Urinary bladder (tissue), 4 donors: ENCODE measurements around the gene TBC1D2. TPM values are rescaled to one million over a fixed set of nuclear protein-coding genes. Genes with fewer than 3 reads are reported as not detected.

Experiments
- DNase-seq: peaks from one replicate; pipeline ENCODE4 v3.0.0-alpha.2; 2015; ENCODE audit errors: extremely low spot score
- H3K27ac ChIP-seq: one replicate; pipeline ENCODE4 v1.5.1; 2013; ENCODE audit warnings: low read depth, mild to moderate bottlenecking, moderate library complexity
- H3K36me3 ChIP-seq: one replicate; pipeline ENCODE4 v1.6.1; 2013; ENCODE audit warnings: mild to moderate bottlenecking, moderate library complexity; ENCODE audit not compliant: insufficient read depth
- H3K4me1 ChIP-seq: one replicate; pipeline ENCODE4 v1.6.1; 2013; ENCODE audit warnings: mild to moderate bottlenecking, moderate library complexity; ENCODE audit not compliant: insufficient read depth
- H3K4me3 ChIP-seq: one replicate; pipeline ENCODE4 v1.5.1; 2013; ENCODE audit warnings: low read depth, low read length
- WGBS: extraction: QIAGEN DNeasy Blood & Tissue Kit; methylation state at CpG from one replicate; pipeline ENCODE4 v1.1.7; 2013; 5-methylcytosine and 5-hydroxymethylcytosine counted together
- polyA plus RNA-seq: library from polyadenylated mRNA; stranded (reverse); fragments of 200-250 nt; gene quantifications from one replicate; pipeline ENCODE4 v1.2.3, GENCODE V29; 2013
- total RNA-seq: library from RNA; depleted of rRNA; stranded (reverse); fragments of >200 nt; gene quantifications from one replicate; pipeline ENCODE4 v1.2.3, GENCODE V29; 2014
- donor health status: healthy with polysubstance abuse.
- donor health status: healthy.

TBC1D2 gene
- total and polyA plus RNA-seq, 2 donors: 4.4 to 15.2 TPM

GRCh38 chr9:98263482-98264357 is 8.3 kb upstream of the TBC1D2 start:
- Histone ChIP-seq H3K4me1 (no peaks in the 10 kb centered on the region), H3K27ac (no peak overlapping the region), H3K36me3 (no peaks in the 10 kb centered on the region), H3K4me3 (no peak overlapping the region)
- DNase-seq: peak; percentile 46
- WGBS: 24% methylated on average over 8 of the region's 8 CpGs

GRCh38 chr9:98263080-98263479 is 7.6 kb upstream of the TBC1D2 start:
- Histone ChIP-seq H3K27ac (no peak overlapping the region), H3K4me1 (no peaks in the 10 kb centered on the region), H3K36me3 (no peaks in the 10 kb centered on the region), H3K4me3 (no peak overlapping the region)
- 63% methylated on average over 1 of the region's 1 CpG for WGBS
- DNase-seq: no peak

GRCh38 chr9:98262056-98262455 is 6.6 kb upstream of the TBC1D2 start:
- DNase-seq: no peak
- WGBS: 95% methylated on average over 3 of the region's 3 CpGs
- Histone ChIP-seq H3K4me1 (no peaks in the 10 kb centered on the region), H3K27ac (no peak overlapping the region), H3K4me3 (no peak overlapping the region), H3K36me3 (no peaks in the 10 kb centered on the region)

GRCh38 chr9:98260635-98261034 is 5.2 kb upstream of the TBC1D2 start:
- Histone ChIP-seq H3K27ac (no peak overlapping the region), H3K4me3 (no peak overlapping the region), H3K36me3 (no peaks in the 10 kb centered on the region), H3K4me1 (no peaks in the 10 kb centered on the region)
- WGBS: 64% methylated on average over 5 of the region's 5 CpGs
- DNase-seq: no peak

- H3K4me3 ChIP-seq: no peak overlapping the region
- no peak overlapping the region for H3K27ac ChIP-seq
- DNase-seq: no peak
- H3K4me1 ChIP-seq: no peaks in the 10 kb centered on the region
- WGBS: 81% methylated on average over 3 of the region's 3 CpGs
- no peaks in the 10 kb centered on the region for H3K36me3 ChIP-seq
Measured at GRCh38 chr9:98259791-98260190, 4.3 kb upstream of the TBC1D2 start.

GRCh38 chr9:98256756-98257155 is 1.3 kb upstream of the TBC1D2 start:
- Histone ChIP-seq H3K27ac (peak overlapping the region; percentile 14), H3K36me3 (no peaks in the 10 kb centered on the region), H3K4me3 (peak overlapping the region; percentile 57), H3K4me1 (no peaks in the 10 kb centered on the region)
- WGBS: 12% methylated on average over 12 of the region's 12 CpGs
- DNase-seq: no peak

GRCh38 chr9:98255061-98255577 is 330 bp downstream of the TBC1D2 start:
- Histone ChIP-seq H3K4me3 (peak overlapping the region; percentile 57), H3K27ac (peak overlapping the region; percentile 4), H3K36me3 (no peaks in the 10 kb centered on the region), H3K4me1 (no peaks in the 10 kb centered on the region)
- DNase-seq: no peak
- 1% methylated on average over 36 of the region's 36 CpGs for WGBS

GRCh38 chr9:98254228-98255060 is 1.0 kb downstream of the TBC1D2 start:
- Histone ChIP-seq H3K4me3 (peak overlapping the region; percentile 57), H3K27ac (no peak overlapping the region), H3K36me3 (no peaks in the 10 kb centered on the region), H3K4me1 (no peaks in the 10 kb centered on the region)
- DNase-seq: no peak
- 48% methylated on average over 5 of the region's 5 CpGs for WGBS

- Histone ChIP-seq H3K36me3 (no peaks in the 10 kb centered on the region), H3K27ac (no peak overlapping the region), H3K4me1 (no peaks in the 10 kb centered on the region), H3K4me3 (no peak overlapping the region)
- WGBS: 86% methylated on average over 3 of the region's 3 CpGs
- no peak for DNase-seq
Measured at GRCh38 chr9:98253565-98253964, 1.9 kb downstream of the TBC1D2 start.

GRCh38 chr9:98251551-98251950 is 3.9 kb downstream of the TBC1D2 start:
- H3K27ac ChIP-seq: no peak overlapping the region
- H3K4me3 ChIP-seq: no peak overlapping the region
- DNase-seq: no peak
- no peaks in the 10 kb centered on the region for H3K36me3 ChIP-seq
- peaks cover 3% of the 10 kb centered on the region for H3K4me1 ChIP-seq
- 89% methylated on average over 9 of the region's 9 CpGs for WGBS

- WGBS: 80% methylated on average over 2 of the region's 2 CpGs
- Histone ChIP-seq H3K4me3 (no peak overlapping the region), H3K27ac (no peak overlapping the region), H3K4me1 (peaks cover 3% of the 10 kb centered on the region), H3K36me3 (no peaks in the 10 kb centered on the region)
- DNase-seq: no peak
Measured at GRCh38 chr9:98249771-98250170, 5.7 kb downstream of the TBC1D2 start.

- H3K4me1 ChIP-seq: peaks cover 3% of the 10 kb centered on the region
- WGBS: 61% methylated on average over 16 of the region's 16 CpGs
- no peaks in the 10 kb centered on the region for H3K36me3 ChIP-seq
- peak; percentile 66 for DNase-seq
- H3K27ac ChIP-seq: peak overlapping the region; percentile 58
- H3K4me3 ChIP-seq: no peak overlapping the region
Measured at GRCh38 chr9:98248737-98249474, 6.5 kb downstream of the TBC1D2 start.
